HCT116 (cell line): ENCODE measurements around the gene SLC38A8. TPM values are rescaled to one million over a fixed set of nuclear protein-coding genes. Genes with fewer than 3 reads are reported as not detected.

ENCODE experiments used
- ATAC-seq: fragments of 200-7000 bp; cut with Tn5 transposase; 2 replicates; pipeline ENCODE4 v1.9.1; 2020; ENCODE audit warnings: mild to moderate bottlenecking, moderate library complexity
- BruUV-seq: library from RNA; stranded (reverse); fragments of 400-500 nt; replicated peaks from 2 replicates; lab custom pipeline; 2021; lab: Mats Ljungman, UMichigan
- CTCF ChIA-PET: fragments of 300-600 bp; sonication (Branson Sonifier 250); formaldehyde crosslinking; loops from one replicate; lab custom pipeline; 2021; ENCODE audit warnings: antibody characterized with exemption; lab: Charles Lee
- POLR2A ChIA-PET: fragments of 300-600, 350-600 bp; sonication (Branson Sonifier 250); formaldehyde crosslinking; loops from one replicate; lab custom pipeline; 2021; ENCODE audit warnings: antibody characterized with exemption; lab: Charles Lee
- RAD21 ChIA-PET, 2 experiments: fragments of 300-600 bp; sonication (Branson Sonifier 250); formaldehyde crosslinking; loops; one replicate each; lab custom pipeline; 2023; ENCODE audit warnings: low total read pairs in 2 of 2; ENCODE audit not compliant: uncharacterized antibody in 2 of 2, unreplicated experiment in 2 of 2, low non-redundant PET in 1 of 2; lab: Charles Lee
- DNase-seq: peaks from one replicate; pipeline ENCODE4 v3.0.0-alpha.2; 2010; ENCODE audit warnings: low read depth, low spot score
- H2AFZ ChIP-seq: fragments of 200-600 bp; shearing (Covaris generic), sonication (generic); 2 replicates; pipeline ENCODE4 v1.6.1; 2017; ENCODE audit warnings: low read depth, mixed run types, mixed read lengths, antibody characterized with exemption, low read length; ENCODE audit not compliant: poor library complexity, severe bottlenecking
- H3K27ac ChIP-seq: 2 replicates; pipeline ENCODE4 v1.5.1; 2012; ENCODE audit warnings: low read depth, low read length
- H3K27me3 ChIP-seq: fragments of 200-600 bp; sonication (generic); 2 replicates; pipeline ENCODE4 v1.6.1; 2016; ENCODE audit warnings: mixed run types, low read length, mixed read lengths; ENCODE audit not compliant: insufficient read depth
- H3K36me3 ChIP-seq, 2 experiments: fragments of 200-500 bp in 1 of 2; fragments of 200-600 bp in 1 of 2; sonication (Bioruptor generic) in 1 of 2; sonication (generic) in 1 of 2; 2 replicates each; pipeline versions ENCODE4 v1.5.1 to v1.6.1; 2014 to 2016; ENCODE audit warnings: low read length in 2 of 2, inconsistent platforms in 1 of 2, mixed read lengths in 1 of 2, mixed run types in 1 of 2; ENCODE audit not compliant: insufficient read depth in 2 of 2, control insufficient read depth in 1 of 2
- H3K4me1 ChIP-seq, 2 experiments: fragments of 200-600 bp in 1 of 2; sonication (generic) in 1 of 2; 2 replicates each; pipeline versions ENCODE4 v1.5.1 to v1.6.1; 2012 to 2017; ENCODE audit warnings: low read length in 2 of 2, inconsistent platforms in 1 of 2, mild to moderate bottlenecking in 1 of 2, mixed read lengths in 1 of 2, mixed run types in 1 of 2, moderate library complexity in 1 of 2; ENCODE audit not compliant: insufficient read depth in 2 of 2, control insufficient read depth in 1 of 2
- H3K4me2 ChIP-seq: fragments of 200-600 bp; sonication (generic); 2 replicates; pipeline ENCODE4 v1.6.1; 2017; ENCODE audit warnings: mixed run types, low read length, mixed read lengths
- H3K4me3 ChIP-seq, 2 experiments: fragments of 200-600 bp in 1 of 2; sonication (generic) in 1 of 2; replicated peaks in 1 of 2; 2 replicates each; pipeline ENCODE4 v1.5.1; 2011 to 2016; ENCODE audit warnings: low read length in 2 of 2, control low read depth in 1 of 2, low read depth in 1 of 2, mild to moderate bottlenecking in 1 of 2, mixed read lengths in 1 of 2, mixed run types in 1 of 2
- H3K79me2 ChIP-seq: fragments of 200-600 bp; sonication (generic); 2 replicates; pipeline ENCODE4 v1.6.1; 2017; ENCODE audit warnings: mild to moderate bottlenecking, mixed run types, low read length, moderate library complexity, mixed read lengths; ENCODE audit not compliant: insufficient read depth
- H3K9ac ChIP-seq: fragments of 200-600 bp; sonication (generic); 2 replicates; pipeline ENCODE4 v1.6.1; 2016; ENCODE audit warnings: low read length, mixed read lengths
- H3K9me2 ChIP-seq: fragments of 200-600 bp; sonication (generic), shearing (Covaris generic); 2 replicates; pipeline ENCODE4 v1.6.1; 2017; ENCODE audit warnings: mixed run types, mild to moderate bottlenecking, moderate library complexity; ENCODE audit not compliant: insufficient read depth
- H3K9me3 ChIP-seq, 2 experiments: fragments of 200-500 bp in 1 of 2; fragments of 200-600 bp in 1 of 2; sonication (Bioruptor generic) in 1 of 2; sonication (generic) in 1 of 2; 2 replicates each; pipeline ENCODE4 v1.6.1; 2014 to 2017; ENCODE audit warnings: low read length in 2 of 2, mixed read lengths in 2 of 2, inconsistent platforms in 1 of 2, low read depth in 1 of 2, mild to moderate bottlenecking in 1 of 2, mixed run types in 1 of 2, moderate library complexity in 1 of 2; ENCODE audit not compliant: control insufficient read depth in 1 of 2, insufficient read depth in 1 of 2
- H4K20me1 ChIP-seq: fragments of 200-600 bp; sonication (generic), shearing (Covaris generic); 2 replicates; pipeline ENCODE4 v1.6.1; 2017; ENCODE audit warnings: mixed run types, mild to moderate bottlenecking, moderate library complexity; ENCODE audit not compliant: insufficient read depth
- ATF3 ChIP-seq: IDR thresholded peaks from 2 replicates; pipeline ENCODE4 v1.6.1; 2012
- CBX3 ChIP-seq: IDR thresholded peaks from 2 replicates; pipeline ENCODE4 v1.6.1; 2012; ENCODE audit warnings: low read depth
- CEBPB ChIP-seq: IDR thresholded peaks from 2 replicates; pipeline ENCODE4 v1.6.1; 2012; ENCODE audit warnings: low read depth
- CTCF ChIP-seq, 3 experiments: fragments of 200-600 bp in 1 of 3; sonication (generic) in 1 of 3; IDR thresholded peaks in 2 of 3; conservative IDR thresholded peaks in 1 of 3; 2 replicates each; pipeline ENCODE4 v1.5.1; 2012 to 2017; ENCODE audit warnings: low read depth in 2 of 3, low read length in 2 of 3, antibody characterized with exemption in 1 of 3, borderline replicate concordance in 1 of 3, control low read depth in 1 of 3, mild to moderate bottlenecking in 1 of 3, mixed read lengths in 1 of 3, mixed run types in 1 of 3, moderate library complexity in 1 of 3; ENCODE audit not compliant: insufficient read depth in 1 of 3
- EZH2 ChIP-seq: fragments of 200-600 bp; sonication (generic); IDR thresholded peaks from 2 replicates; pipeline ENCODE4 v1.6.1; 2017; ENCODE audit warnings: antibody characterized with exemption, mixed run types
- FOSL1 ChIP-seq: IDR thresholded peaks from 2 replicates; pipeline ENCODE4 v1.6.1; 2012; ENCODE audit warnings: low read depth
- JUND ChIP-seq: IDR thresholded peaks from 2 replicates; pipeline ENCODE4 v1.6.1; 2012
- POLR2A ChIP-seq: IDR thresholded peaks from 2 replicates; pipeline ENCODE4 v1.7.0; 2011; ENCODE audit warnings: borderline replicate concordance; ENCODE audit not compliant: insufficient read depth, insufficient read length; ENCODE audit errors: extremely low read depth
- POLR2AphosphoS5 ChIP-seq: IDR thresholded peaks from 2 replicates; pipeline ENCODE4 v1.6.1; 2011; ENCODE audit warnings: mild to moderate bottlenecking, low read depth, low read length, moderate library complexity
- RAD21 ChIP-seq: IDR thresholded peaks from 2 replicates; pipeline ENCODE4 v1.6.1; 2012; ENCODE audit warnings: low read depth, mild to moderate bottlenecking
- REST ChIP-seq: IDR thresholded peaks from 2 replicates; pipeline ENCODE4 v1.6.1; 2012; ENCODE audit warnings: low read depth
- SIN3A ChIP-seq: IDR thresholded peaks from 2 replicates; pipeline ENCODE4 v1.6.1; 2012; ENCODE audit warnings: low read depth
- SP1 ChIP-seq: IDR thresholded peaks from 2 replicates; pipeline ENCODE4 v1.6.1; 2012; ENCODE audit warnings: low read depth
- SRF ChIP-seq: IDR thresholded peaks from 2 replicates; pipeline ENCODE4 v1.6.1; 2012; ENCODE audit warnings: low read depth
- TCF7L2 ChIP-seq: IDR thresholded peaks from 2 replicates; pipeline ENCODE4 v1.7.0; 2011; ENCODE audit warnings: borderline replicate concordance, inconsistent platforms; ENCODE audit not compliant: insufficient read depth, insufficient read length; ENCODE audit errors: extremely low read depth
- YY1 ChIP-seq: IDR thresholded peaks from 2 replicates; pipeline ENCODE4 v1.6.1; 2011; ENCODE audit warnings: low read length, low read depth, moderate library complexity, mild to moderate bottlenecking; ENCODE audit not compliant: insufficient replicate concordance; ENCODE audit errors: extremely low read depth
- ZBTB33 ChIP-seq: IDR thresholded peaks from 2 replicates; pipeline ENCODE4 v1.6.1; 2011; ENCODE audit warnings: mild to moderate bottlenecking, low read length, moderate library complexity; ENCODE audit not compliant: insufficient replicate concordance; ENCODE audit errors: extremely low read depth
- ZFX ChIP-seq: fragments of 450-650 bp; IDR thresholded peaks from 2 replicates; pipeline ENCODE4 v1.6.1; 2017
- ZNF274 ChIP-seq: fragments of 200-500 bp; sonication (Bioruptor generic); IDR thresholded peaks from 2 replicates; pipeline ENCODE4 v1.6.1; 2014; ENCODE audit warnings: mild to moderate bottlenecking, low read depth, low read length, inconsistent platforms
- intact Hi-C: fragments of 100-400 bp; cut with micrococcal nuclease; formaldehyde crosslinking; loops from 2 replicates; pipeline ENCODE4 v1.10.0; 2022
- total RNA-seq: library from RNA; stranded (reverse); gene quantifications from one replicate; pipeline ENCODE4 v1.2.1, GENCODE V29; 2021; ENCODE audit not compliant: unreplicated experiment

Gene SLC38A8
- total RNA-seq, 1 experiment from 2014 or later: not detected

GRCh38 chr16:84048871-84049270 lies 6.3 kb upstream of the SLC38A8 start:
- no peaks in the 10 kb centered on the region for H3K9me2 ChIP-seq
- H4K20me1 ChIP-seq: no peaks in the 10 kb centered on the region
- H3K4me3 ChIP-seq: no peak overlapping the region
- ChIA-PET CTCF (no interaction called here), POLR2A (no interaction called here), RAD21 (no interaction called here)
- intact Hi-C loops: loop anchor here (1.0 kb wide), 1 partner anchor 81 kb away; the partner anchor contains the start of gene NECAB2
- no peaks in the 10 kb centered on the region for H3K27me3 ChIP-seq
- no peak overlapping the region for H3K4me2 ChIP-seq
- no peak overlapping the region for H3K27ac ChIP-seq
- H3K4me1 ChIP-seq: no peaks in the 10 kb centered on the region
- H2AFZ ChIP-seq: no peak overlapping the region
- ATAC-seq (no peak), DNase-seq (no peak)
- no peaks in the 10 kb centered on the region for H3K79me2 ChIP-seq
- TF ChIP-seq FOSL1: no peak
- no peak for TF ChIP-seq POLR2AphosphoS5
- no peak for TF ChIP-seq CEBPB
- no peak for TF ChIP-seq YY1
- TF ChIP-seq ZFX: no peak
- no peak for TF ChIP-seq SIN3A
- TF ChIP-seq EZH2: no peak
- TF ChIP-seq ATF3: no peak
- no peak for TF ChIP-seq REST
- no peak for TF ChIP-seq CBX3
- TF ChIP-seq POLR2A: no peak
- TF ChIP-seq ZNF274: no peak
- no peak for TF ChIP-seq RAD21
- TF ChIP-seq SP1: no peak
- no peak for TF ChIP-seq CTCF (IDR thresholded peaks at IDR 0.05 in 2 of 3, conservative IDR thresholded peaks at IDR 0.05 in 1 of 3; ENCODE audit: borderline replicate concordance in 1 of 3, insufficient read depth in 1 of 3, low read depth in 2 of 3, low read length in 2 of 3)
- TF ChIP-seq SRF: no peak
- TF ChIP-seq ZBTB33: no peak
- no peak for TF ChIP-seq TCF7L2
- no peak for TF ChIP-seq JUND
- no peak overlapping the region for H3K9ac ChIP-seq
- H3K9me3 ChIP-seq: no peaks in the 10 kb centered on the region
- H3K36me3 ChIP-seq: peaks cover 4 to 7% of the 10 kb centered on the region in 2 experiments; a peak in 2 of 4 replicates
- BruUV-seq: no TSS peak
